Mesothelial cell of epicardium (in vitro differentiated cells): ENCODE results near the gene PCSK2. TPM values are rescaled to one million over a fixed set of nuclear protein-coding genes. Genes with fewer than 3 reads are reported as not detected.

Source experiments
- DNase-seq, 2 experiments: peaks; one replicate each; pipeline ENCODE4 v3.0.0; 2021; ENCODE audit warnings: low spot score in 2 of 2; ENCODE audit not compliant: unreplicated experiment in 2 of 2
- H3K27ac Mint-ChIP-seq: 2 replicates; pipeline ENCODE4 v1.8.0; 2021; ENCODE audit warnings: mixed read lengths
- H3K27me3 Mint-ChIP-seq: 2 replicates; pipeline ENCODE4 v1.8.0; 2021; ENCODE audit warnings: low read depth, mixed read lengths
- H3K36me3 Mint-ChIP-seq: 2 replicates; pipeline ENCODE4 v1.8.0; 2021; ENCODE audit warnings: mixed read lengths
- H3K4me1 Mint-ChIP-seq: 2 replicates; pipeline ENCODE4 v1.8.0; 2021; ENCODE audit warnings: mixed read lengths
- H3K4me3 Mint-ChIP-seq: 2 replicates; pipeline ENCODE4 v1.8.0; 2021; ENCODE audit warnings: mild to moderate bottlenecking, moderate library complexity, mixed read lengths
- H3K9me3 Mint-ChIP-seq: 2 replicates; pipeline ENCODE4 v1.8.0; 2021; ENCODE audit warnings: mixed read lengths
- total RNA-seq: library from RNA; stranded (reverse); gene quantifications from 3 replicates; pipeline ENCODE4 v1.2.1, GENCODE V29; 2021
- TF ChIP-seq, protein P1 (sequence below): fragments of 200-600 bp; sonication (generic); IDR thresholded peaks from one replicate; pipeline ENCODE4 v1.5.0; 2021; ENCODE audit warnings: antibody characterized with exemption; ENCODE audit not compliant: unreplicated experiment

Gene PCSK2
- total RNA-seq, 1 donor from 2014 or later: 0.38 TPM

DNA sequence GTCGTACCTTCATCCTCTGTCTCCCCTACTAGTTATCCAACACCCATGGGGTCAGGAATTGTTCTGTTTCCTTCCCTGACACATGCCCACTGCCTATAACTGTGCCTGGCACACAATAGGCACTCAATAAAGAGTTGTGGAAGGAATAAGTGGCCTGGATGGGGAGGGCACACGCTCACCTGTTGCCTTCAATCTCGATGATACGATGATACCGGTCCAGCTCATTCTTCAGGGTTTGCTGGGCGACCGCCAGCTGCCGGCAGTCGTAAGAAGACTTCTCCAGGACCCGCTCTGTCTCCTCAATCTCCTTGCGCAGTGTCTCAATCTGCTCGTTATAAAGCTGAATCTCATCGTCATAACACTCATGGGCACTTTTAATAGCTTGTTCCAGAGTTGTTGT, 271.8 kb downstream of the PCSK2 start:
- Mint-ChIP-seq H3K36me3 (peaks cover 6% of the 10 kb centered on the region), H3K27me3 (no peaks in the 10 kb centered on the region), H3K4me3 (no peak overlapping the region), H3K4me1 (peaks cover 5% of the 10 kb centered on the region), H3K9me3 (no peaks in the 10 kb centered on the region), H3K27ac (no peak overlapping the region)
- TF ChIP-seq, protein P1, sequence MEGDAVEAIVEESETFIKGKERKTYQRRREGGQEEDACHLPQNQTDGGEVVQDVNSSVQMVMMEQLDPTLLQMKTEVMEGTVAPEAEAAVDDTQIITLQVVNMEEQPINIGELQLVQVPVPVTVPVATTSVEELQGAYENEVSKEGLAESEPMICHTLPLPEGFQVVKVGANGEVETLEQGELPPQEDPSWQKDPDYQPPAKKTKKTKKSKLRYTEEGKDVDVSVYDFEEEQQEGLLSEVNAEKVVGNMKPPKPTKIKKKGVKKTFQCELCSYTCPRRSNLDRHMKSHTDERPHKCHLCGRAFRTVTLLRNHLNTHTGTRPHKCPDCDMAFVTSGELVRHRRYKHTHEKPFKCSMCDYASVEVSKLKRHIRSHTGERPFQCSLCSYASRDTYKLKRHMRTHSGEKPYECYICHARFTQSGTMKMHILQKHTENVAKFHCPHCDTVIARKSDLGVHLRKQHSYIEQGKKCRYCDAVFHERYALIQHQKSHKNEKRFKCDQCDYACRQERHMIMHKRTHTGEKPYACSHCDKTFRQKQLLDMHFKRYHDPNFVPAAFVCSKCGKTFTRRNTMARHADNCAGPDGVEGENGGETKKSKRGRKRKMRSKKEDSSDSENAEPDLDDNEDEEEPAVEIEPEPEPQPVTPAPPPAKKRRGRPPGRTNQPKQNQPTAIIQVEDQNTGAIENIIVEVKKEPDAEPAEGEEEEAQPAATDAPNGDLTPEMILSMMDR: no peak
- DNase-seq: no peak

DNA sequence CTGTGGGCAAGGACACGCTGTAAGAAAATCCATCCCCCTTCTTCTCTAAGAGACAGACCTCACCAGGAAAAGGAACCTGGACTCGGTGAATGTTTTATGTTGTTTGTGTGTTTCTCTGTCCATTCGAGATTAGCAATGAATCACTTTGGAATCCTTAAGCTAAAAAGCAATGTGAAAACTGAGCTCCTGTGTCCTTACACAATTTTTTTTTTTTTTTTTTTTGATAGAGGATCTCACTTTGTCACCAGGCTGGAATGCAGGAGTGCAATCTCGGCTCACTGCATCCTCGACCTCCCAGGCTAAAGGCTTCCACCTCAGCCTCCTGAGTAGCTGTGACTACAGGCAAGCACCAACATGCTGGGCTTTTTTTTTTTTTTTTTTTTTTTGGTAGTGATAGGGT, 272.2 kb downstream of the PCSK2 start:
- TF ChIP-seq, protein P1: no peak
- Mint-ChIP-seq H3K9me3 (no peaks in the 10 kb centered on the region), H3K4me3 (no peak overlapping the region), H3K27me3 (no peaks in the 10 kb centered on the region), H3K36me3 (peaks cover 4% of the 10 kb centered on the region), H3K27ac (no peak overlapping the region), H3K4me1 (peaks cover 5% of the 10 kb centered on the region)
- DNase-seq: no peak

DNA sequence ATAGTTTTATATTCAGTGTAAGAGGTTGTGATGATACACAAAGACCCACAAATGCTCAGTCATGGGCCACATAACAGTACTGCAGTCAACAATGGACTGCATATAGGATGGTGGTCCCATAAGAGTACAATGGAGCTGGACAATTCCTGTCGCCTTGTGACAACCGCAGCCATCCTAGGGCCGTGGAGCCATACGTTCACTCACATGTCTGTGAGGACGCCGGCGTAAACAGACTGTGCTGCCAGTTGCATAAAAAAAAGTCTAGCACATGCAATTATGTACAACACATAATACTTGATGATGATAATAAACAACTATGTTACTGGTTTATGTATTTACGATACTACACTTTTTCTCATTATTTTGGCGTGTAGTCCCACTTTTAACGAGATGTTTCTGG, 273.4 kb downstream of the PCSK2 start:
- no peak overlapping the region for H3K4me3 Mint-ChIP-seq
- DNase-seq: no peak

DNA sequence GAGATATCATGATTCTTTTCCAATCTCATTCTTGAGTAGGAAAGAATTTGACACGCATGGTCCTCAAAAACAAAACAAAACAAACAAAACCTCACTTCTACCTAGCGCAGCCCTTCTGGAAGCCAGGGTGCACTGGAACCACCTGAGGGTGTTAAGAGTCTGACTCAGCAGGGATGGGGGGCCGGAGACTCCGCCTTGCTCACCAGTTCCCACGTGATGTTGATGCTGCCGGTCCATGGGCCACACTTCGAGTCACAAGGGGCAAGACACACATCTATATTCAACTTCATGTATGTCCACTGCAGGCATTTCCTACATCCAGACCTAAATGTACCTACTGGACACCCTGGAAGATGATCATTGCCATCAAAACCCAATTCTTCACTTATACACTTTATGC, 274.0 kb downstream of the PCSK2 start:
- no peak for DNase-seq
- H3K27ac Mint-ChIP-seq: no peak overlapping the region

More for the DNA sequence above, 273.4 kb downstream of the PCSK2 start:
- Mint-ChIP-seq H3K36me3 (no peaks in the 10 kb centered on the region), H3K9me3 (no peaks in the 10 kb centered on the region), H3K27me3 (no peaks in the 10 kb centered on the region), H3K4me1 (peaks cover 10% of the 10 kb centered on the region), H3K27ac (no peak overlapping the region)
- TF ChIP-seq, protein P1: no peak

GRCh38 chr20:17501701-17502100, 274.9 kb downstream of the PCSK2 start:
- Mint-ChIP-seq H3K27ac (no peak overlapping the region), H3K9me3 (no peaks in the 10 kb centered on the region), H3K4me3 (no peak overlapping the region), H3K36me3 (no peaks in the 10 kb centered on the region), H3K4me1 (peaks cover 12% of the 10 kb centered on the region), H3K27me3 (no peaks in the 10 kb centered on the region)
- TF ChIP-seq, protein P1: no peak
- peak in 1 of 2 experiments; percentile 35 for DNase-seq

More for the DNA sequence above, 274.0 kb downstream of the PCSK2 start:
- Mint-ChIP-seq H3K36me3 (no peaks in the 10 kb centered on the region), H3K27me3 (no peaks in the 10 kb centered on the region), H3K4me3 (no peak overlapping the region), H3K4me1 (peaks cover 12% of the 10 kb centered on the region), H3K9me3 (no peaks in the 10 kb centered on the region)
- TF ChIP-seq, protein P1: no peak

DNA sequence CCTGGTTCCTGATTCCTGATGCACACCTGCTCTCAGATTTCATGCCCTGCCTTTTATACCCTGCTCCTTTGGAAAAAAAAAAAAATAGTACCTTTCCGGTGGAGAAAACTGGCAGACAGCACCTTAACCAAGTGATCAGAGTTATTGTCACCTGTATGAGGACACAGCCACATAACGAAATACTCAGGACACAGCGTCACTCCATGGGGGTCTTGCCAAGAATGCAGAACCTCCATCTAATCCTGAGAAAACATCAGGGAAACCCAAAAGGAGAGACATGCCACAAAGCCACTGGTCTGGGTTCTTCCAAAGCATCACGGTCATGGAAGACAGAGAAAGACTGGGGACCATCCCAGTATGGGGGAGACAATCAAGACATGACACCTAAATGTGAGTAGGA, 275.3 kb downstream of the PCSK2 start:
- Mint-ChIP-seq H3K4me1 (peaks cover 10% of the 10 kb centered on the region), H3K36me3 (no peaks in the 10 kb centered on the region), H3K9me3 (no peaks in the 10 kb centered on the region), H3K4me3 (no peak overlapping the region), H3K27me3 (no peaks in the 10 kb centered on the region), H3K27ac (no peak overlapping the region)
- TF ChIP-seq, protein P1: no peak
- DNase-seq: peak in 1 of 2 experiments; percentile 6
